NCI-H1417 treated with DMSO at 0.1 percent for 48 hours (cell line): ENCODE measurements around the gene EDAR.

Source experiments
- DNase-seq: peaks from one replicate; lab custom pipeline; 2025; lab: John Stamatoyannopoulos, UW

EDAR gene

DNA sequence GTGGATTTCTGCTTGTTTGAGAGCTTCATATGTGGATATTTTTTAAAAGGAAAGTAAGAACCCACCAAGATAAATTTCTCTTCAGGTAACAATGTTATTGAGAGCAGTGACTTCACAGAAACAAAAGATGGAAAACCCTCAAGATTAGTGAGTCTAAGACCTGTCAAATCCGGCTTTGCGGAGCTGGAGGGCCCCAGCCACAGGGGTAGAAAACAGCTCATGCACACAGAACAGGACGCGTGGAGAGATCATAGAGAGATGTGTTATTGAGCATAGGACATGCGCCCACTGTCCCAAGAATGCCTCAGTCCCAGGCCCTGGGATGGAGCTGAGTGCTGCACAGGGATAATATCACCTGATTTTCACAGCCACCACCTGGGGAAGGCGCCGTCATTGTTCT lies 21.3 kb downstream of the EDAR start:
- DNase-seq: no peak

DNA sequence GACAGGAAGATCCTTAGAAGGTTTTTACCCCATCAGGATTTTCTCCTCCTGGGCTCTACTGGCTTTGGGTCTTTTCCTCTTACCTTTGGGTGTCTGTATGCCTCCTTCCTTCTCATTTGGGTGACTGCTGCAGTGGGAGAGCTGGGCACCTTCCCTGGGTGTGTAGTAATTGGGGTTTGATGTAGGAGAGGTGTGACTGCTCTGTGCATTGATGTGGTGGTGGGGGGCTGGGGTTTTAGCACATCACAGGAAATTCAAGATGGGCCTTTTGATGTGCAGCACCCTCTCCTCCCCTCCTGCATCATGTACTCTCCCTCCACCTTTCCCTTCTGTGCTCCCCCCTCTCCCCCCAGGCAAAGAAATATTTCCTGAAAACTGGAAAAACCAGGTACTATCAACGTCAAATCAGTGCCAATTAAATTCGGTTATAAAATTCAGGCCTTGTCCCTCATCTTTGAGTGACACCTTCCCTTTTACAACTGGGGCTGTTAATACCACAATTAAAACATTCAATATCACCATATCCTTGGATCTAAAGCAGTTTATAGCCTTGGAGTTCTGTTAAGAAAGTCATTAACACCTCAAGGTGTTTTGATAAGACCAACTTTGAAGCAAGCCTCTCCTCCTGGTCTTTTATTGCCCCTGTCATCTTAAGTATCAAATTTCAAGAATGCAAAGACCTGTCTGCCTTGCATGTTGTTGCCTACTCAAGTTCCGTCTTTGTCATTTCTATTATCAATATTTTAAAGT lies 23.3 kb downstream of the EDAR start:
- DNase-seq: no peak

DNA sequence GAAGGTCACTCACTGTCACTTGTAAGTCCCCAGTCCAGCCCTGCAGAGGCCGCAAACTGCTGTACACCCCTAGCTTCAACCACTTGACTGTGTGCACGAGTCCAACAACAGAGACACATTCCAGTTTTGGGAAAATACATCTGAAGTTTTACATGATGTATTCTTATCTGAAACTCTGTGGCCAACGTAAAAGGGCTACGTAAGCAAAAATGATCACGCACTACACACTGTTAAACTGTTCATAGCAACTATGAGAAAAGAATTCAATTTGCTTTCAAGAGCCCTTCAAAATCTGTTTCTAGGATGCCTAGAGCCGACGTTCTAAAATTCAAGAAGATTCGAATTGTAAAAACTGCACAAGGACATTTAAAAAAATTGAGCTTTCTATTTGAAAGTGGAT lies 26.0 kb downstream of the EDAR start:
- no peak for DNase-seq

GRCh38 chr2:108961796-108962195 lies 27.2 kb downstream of the EDAR start:
- no peak for DNase-seq

- DNase-seq: no peak
Observed at GRCh38 chr2:108960006-108960405, 29.0 kb downstream of the EDAR start.

DNA sequence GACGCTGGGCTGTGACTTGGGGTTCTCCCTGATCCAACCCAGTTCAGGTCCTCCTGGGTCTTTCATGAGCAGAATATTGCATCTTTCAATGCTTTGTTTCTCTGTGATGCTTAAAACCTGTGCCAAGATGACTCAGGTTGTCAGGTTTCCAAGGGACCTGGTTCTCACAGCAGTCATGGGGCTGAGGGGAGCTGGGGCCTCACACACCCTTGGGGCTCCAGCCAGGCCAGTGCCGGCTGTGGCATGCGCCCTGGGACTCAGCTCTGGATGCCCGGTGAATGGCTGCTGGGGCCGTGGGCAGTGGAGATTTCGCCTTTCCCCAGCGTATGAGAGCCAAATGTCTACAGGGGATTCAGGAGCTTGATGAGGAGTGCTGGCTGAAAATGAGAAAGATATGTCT lies 29.6 kb downstream of the EDAR start:
- DNase-seq: no peak

DNA sequence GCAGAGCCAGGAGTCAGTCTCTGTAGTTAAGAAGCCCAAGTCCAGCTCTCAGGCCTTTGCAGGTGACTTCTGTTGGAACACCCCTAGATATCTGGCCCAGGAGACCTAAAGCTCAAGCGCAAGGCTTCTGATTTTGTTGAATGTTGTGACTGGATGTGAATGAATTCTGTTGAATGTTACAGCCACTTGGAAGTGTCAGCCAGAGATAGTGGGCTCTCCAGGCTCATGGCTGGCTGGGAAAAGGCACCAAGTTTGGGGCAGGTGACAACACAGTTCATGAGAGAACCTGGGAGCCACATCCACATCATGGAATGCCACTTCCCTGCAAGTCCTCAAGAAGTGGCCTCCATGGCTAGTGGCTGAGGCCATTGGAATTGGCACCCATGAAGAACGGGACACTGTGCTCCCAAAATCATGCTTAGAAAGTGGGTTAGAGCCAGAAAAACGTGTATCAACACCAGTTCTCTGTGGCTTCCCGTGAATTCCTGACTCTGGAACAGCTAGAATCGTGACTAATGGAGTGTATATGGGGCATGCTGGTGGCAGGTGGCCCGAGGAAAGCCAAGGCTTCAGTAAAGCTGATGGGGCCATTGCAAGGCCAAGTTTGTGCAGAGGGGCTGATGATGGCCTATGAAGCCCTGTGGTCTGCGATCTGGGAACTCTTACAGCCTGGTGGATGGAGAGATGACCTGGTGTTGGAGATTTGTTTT lies 30.2 kb downstream of the EDAR start:
- DNase-seq: no peak

GRCh38 chr2:108958002-108958401 lies 31.0 kb downstream of the EDAR start:
- DNase-seq: no peak

GRCh38 chr2:108956375-108956774 lies 32.6 kb downstream of the EDAR start:
- DNase-seq: no peak

DNA sequence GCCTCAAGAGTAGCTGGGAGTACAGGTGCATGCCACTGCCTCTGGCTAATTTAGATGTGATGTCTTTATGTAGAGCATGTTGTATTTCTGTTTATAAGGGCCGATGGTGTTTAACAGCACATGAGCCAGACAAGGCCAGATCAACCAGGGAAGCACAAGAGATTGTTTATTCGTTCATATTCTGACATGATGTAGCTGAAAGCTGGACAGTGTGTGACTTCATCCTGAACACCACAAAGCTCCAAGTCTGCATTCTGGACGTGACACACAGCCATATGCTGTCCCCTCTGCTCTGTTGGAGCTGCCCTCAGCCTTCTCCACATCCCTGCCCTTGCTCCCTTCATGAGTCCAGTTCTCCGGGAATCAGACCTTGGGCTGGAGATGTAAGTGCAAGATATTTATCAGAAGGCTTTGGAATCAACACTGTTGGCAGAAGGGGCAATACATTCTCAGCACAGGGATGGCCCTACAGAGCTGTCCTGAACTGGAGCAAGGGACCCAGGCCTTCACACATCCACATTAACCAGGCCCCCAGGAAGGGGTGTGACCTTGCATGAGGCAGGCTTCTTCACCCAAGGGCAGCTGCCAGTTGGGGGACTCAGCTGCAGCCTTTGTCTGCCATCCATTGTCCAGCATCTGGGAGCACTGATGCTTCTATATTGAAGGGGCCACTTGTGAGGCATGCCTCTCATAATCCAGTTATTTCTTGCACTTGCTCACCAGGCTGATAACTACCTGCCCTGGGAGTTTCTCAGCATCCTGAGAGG lies 38.5 kb downstream of the EDAR start:
- DNase-seq: no peak

- DNase-seq: no peak
Observed at GRCh38 chr2:108949316-108950239, 39.4 kb downstream of the EDAR start.

- no peak for DNase-seq
Observed at GRCh38 chr2:108947271-108947907, 41.6 kb downstream of the EDAR start.

GRCh38 chr2:108946442-108946841 lies 42.6 kb downstream of the EDAR start:
- DNase-seq: no peak

DNA sequence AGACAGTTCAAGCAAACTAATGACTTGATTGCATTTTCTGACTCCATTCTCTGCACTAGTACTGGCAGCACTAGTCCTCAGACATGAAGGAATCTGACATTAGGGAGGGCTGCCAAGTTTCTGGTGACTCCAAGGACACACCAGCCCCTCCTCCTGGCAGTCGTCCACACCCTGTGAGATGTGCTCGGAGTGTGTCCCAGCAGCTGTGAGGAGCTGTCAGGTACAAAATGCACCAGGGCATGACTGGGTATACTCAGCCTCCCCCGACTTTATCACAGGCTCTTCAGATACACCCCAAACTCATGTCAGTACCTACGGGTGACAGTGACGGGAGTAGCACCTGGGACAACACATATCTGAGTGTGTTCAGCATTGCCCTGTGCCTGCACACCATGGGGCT lies 43.1 kb downstream of the EDAR start:
- DNase-seq: no peak

DNA sequence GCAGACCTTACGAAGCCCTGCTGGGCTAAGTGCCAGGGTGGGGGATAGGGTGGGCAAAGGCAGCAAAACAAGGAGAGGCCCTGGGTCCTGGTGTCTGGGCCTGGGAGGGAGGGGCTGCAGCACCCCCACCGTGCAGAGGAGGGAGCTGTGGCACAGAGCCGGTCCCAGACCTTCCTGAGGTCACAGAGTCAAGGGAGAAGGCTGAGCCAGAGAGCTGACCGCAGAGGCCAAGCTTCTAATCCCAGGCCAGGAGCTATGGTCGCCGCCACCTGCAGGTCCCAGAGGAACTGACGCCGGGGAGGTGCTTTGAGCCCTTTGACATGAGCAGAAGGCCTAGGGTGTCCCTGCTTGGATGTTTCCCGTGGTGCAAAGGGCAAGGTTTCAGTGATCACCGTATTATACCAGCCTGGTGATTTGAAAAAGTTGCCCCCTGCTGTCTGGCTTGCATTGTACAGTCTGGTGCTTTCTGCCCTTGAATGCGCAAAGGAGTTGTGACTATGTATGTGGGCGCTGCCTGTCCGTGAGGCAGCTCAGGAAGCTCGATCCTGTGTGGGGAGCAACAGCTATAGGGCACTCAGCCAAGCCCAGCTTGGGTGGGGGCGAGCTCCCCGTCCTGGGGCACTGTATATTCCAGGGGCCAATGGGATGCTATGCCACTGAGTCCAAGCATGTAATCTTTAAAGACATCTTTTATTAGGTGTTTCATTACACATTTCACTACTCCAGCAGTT lies 44.3 kb downstream of the EDAR start:
- no peak for DNase-seq

- no peak for DNase-seq
Observed at GRCh38 chr2:108943751-108944150, 45.3 kb downstream of the EDAR start.

DNA sequence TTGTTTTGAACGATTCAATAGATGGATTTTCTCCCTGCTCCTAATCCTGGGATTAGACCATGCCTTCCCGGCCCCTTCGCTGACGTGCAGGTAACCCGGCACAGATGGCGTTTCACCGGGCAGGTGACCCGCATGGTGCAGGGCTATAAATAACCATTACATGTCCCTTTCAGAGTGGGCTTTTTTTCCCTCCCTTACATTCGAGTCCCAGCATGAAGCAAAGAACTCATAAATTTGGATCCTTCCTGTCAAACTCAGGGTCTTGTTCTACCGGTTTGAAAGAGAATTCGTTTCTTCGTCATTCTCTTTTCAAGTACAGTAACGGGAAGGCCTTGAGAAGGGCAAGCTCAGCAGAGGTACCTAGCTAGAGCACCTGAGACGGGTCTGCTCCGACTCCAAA lies 46.1 kb downstream of the EDAR start:
- no peak for DNase-seq

GRCh38 chr2:108942231-108942825 lies 46.7 kb downstream of the EDAR start:
- DNase-seq: no peak

- no peak for DNase-seq
Observed at GRCh38 chr2:108941767-108942166, 47.3 kb downstream of the EDAR start.

DNA sequence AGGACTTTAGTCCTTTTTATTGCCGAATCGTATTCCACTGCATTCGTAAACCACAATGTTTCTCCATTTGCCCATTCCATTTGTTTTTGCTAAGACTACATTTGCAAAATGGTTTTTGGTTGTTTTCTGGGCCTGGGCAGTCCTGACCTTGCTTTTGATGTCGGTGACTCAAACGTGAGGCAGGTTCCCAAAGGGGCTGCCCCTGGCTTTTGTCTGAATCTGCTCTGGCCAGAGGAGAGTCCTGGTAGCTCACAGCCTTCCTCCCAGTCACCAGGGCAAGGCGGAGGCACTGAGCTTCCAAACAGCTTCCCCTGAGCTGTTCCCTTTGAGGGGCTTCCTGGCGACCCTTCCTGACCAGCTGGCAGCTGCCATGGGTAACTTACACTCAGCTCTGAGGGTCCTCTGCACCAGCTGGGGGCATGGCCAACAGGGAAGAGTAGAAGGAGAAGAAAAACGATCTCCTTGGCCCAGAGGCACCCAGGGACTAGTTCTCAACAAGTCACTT lies 47.8 kb downstream of the EDAR start:
- DNase-seq: no peak
